ENCODE data around the gene PRKACA. TPM values are rescaled to one million over a fixed set of nuclear protein-coding genes. Genes with fewer than 3 reads are reported as not detected.

Gene PRKACA
- total RNA-seq, 4 donors from 2014 or later, result 37.3 to 81.8 (median 45.6) TPM

DNA sequence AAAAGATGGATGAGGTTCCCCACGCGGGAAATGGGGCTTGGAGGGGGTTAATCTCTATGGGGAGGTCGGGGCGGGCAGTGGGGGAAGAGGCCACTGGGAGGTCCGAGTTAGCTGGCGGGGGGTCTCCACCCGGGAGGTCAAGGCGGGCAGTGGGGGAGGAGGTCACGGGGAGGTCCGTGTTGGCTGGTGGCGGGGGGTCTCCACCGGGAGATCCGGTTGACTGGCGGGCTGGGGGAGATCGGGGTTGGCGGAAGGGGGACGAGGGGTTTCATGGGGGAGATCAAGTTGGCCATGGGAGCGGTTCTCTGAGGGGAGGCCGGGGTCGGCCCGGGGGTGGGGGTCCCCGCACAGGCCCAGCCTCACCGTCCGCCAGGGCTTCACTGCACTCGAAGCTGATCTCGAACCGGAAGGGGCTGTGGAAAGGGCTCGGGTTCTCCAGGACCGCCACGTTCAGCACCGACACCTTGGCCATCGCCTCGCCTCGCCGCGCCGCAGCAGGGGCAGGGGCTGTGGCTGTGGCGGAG lies 18.5 kb upstream of the PRKACA start:
- TF ChIP-seq, protein P1, sequence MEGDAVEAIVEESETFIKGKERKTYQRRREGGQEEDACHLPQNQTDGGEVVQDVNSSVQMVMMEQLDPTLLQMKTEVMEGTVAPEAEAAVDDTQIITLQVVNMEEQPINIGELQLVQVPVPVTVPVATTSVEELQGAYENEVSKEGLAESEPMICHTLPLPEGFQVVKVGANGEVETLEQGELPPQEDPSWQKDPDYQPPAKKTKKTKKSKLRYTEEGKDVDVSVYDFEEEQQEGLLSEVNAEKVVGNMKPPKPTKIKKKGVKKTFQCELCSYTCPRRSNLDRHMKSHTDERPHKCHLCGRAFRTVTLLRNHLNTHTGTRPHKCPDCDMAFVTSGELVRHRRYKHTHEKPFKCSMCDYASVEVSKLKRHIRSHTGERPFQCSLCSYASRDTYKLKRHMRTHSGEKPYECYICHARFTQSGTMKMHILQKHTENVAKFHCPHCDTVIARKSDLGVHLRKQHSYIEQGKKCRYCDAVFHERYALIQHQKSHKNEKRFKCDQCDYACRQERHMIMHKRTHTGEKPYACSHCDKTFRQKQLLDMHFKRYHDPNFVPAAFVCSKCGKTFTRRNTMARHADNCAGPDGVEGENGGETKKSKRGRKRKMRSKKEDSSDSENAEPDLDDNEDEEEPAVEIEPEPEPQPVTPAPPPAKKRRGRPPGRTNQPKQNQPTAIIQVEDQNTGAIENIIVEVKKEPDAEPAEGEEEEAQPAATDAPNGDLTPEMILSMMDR (IDR thresholded peaks at IDR 0.05; ENCODE audit: low read depth), result no peak

DNA sequence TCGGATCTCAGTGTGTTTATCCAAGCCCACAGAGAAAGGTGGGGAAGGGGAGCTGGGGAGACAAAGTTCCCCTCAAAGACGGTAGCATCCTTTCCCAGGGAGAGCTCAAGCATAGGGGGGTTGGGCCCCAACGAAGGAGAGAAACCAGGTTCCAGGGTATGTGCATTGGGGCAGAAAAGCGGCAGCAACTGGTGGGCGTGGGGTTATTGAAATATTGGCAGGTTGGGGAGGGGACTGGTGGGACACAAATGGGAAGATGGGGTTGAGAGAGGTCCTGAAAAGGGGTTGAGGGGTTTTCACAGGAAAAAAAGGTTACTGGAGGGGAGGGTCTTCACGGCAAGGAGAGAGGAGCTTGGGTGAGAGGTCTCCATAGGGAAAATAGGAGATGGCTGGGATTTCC lies 17.8 kb upstream of the PRKACA start:
- TF ChIP-seq, protein P1 (IDR thresholded peaks at IDR 0.05; ENCODE audit: low read depth), result no peak

DNA sequence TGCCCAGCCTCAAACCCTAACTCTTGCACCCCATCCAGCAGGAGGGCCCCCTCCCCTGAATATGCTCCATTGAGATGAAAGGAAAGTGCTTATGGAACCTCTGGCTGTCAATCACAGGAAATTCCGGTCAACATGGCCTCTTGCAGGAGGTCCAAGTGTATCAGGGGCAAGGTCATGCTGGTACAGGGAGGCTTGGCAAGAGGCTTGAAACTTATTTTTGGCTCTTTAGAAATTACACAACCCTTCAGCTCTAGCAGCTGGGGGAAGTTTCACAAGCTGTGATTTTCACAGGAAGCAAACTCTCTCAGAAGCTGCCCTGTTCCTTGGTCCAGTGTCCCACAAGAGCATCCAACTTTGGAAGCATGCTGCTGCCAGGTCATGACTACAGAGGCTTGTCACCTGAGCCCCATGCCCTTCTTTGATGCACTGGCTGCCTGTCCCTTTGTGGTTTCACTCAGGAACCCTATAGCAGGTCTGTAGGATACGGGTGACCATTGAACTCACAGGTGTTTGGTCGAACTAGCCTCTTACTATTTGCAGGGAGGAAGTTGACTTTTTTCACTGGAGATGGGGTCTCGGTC lies 10.5 kb upstream of the PRKACA start:
- TF ChIP-seq, protein P1 (IDR thresholded peaks at IDR 0.05; ENCODE audit: low read depth), result no peak

DNA sequence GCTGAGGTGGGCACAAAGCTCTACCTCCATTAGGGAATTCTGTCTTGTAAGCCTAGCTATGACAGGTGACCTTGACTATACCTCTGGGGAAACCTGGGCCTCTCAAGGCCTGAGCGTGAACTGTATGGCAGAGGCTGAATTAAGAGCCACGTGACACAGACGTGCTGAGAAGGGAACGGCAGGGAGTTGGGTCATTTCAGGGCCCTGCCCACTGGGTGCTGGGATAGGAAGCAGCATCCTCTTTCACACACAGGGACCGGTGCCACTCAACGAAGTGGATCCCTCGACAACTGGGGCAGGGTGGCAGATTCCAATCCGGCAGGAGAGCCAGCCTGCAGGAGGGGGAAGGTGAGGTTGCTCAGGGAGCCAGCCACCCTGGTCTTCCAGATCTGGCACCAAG lies 9.6 kb upstream of the PRKACA start:
- TF ChIP-seq, protein P1 (IDR thresholded peaks at IDR 0.05; ENCODE audit: low read depth), result no peak

DNA sequence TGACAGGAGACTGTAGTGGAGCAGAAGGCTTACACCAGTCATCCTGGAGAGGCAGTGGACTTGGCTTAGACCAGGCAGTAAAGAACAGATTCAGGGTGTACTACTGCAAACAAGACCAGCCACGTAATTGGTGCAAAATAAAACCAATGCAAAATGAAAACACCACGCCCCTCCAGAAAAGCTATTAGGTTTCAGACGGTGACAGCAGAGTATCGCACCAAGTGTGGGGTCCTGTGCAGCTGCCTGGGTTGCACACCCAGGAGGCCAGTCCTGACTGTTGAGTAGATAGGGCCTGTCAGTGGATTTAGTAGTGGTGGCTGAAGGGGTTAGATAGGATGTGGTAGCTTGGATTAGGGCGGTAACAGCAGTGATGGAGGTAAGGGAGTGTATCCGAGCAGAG lies 5.4 kb upstream of the PRKACA start:
- TF ChIP-seq, protein P1 (IDR thresholded peaks at IDR 0.05; ENCODE audit: low read depth), result no peak

DNA sequence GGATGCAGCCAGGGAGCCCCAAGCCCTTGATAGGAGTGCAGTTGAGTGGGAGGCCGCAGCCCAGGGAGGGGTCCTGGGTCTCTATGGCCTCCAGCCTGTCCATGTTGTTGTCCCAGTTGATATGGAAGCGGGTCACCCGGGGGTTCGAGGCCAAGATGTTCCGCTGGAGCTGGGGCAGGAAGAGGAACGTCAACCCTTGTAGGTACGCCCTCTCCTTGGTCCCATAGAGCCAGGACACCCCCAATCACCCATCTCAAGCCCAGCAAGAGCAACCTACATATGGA lies 2.9 kb upstream of the PRKACA start:
- TF ChIP-seq, protein P1 (IDR thresholded peaks at IDR 0.05; ENCODE audit: low read depth), result no peak

DNA sequence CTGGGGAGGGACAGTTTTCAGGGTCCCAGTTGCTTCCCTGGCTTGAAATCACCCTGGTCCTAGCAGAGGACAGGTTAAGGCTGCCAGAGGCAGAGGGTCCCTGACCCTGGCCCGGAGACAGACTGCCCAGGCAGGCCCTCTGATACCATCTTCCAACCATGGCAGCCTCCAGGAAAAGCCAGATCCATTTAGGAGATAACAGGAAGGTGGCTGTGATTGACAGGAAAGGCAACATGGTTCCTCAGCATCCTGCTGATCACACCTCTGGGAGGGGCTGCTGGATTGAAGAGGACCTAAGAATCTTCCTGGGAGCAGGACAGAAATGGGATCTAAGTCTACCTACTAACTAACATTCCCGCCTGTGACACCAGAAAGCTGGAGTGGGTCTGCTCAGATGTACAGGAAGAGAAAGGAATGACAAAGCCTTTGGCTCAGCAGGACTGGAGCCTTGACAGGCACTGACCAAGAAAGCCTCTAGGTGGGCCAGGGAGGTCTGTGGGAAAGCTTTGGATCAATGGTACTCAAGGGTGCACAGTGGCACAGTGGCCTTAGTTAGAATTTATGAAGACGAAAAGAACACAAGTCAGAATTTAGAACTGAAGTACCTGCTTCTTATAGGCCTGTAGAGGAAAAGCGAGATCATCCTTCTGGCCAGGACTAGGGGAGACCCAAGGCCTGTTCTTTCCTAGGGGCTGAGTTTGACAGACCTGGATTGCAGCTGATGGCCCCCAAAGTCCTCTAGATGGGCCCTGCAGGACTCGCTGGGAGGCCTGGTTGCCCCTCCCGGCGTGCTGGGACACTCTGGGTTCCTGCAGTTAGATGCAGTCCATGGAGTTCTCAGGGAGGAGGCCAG lies 2.3 kb upstream of the PRKACA start:
- TF ChIP-seq, protein P1 (IDR thresholded peaks at IDR 0.05; ENCODE audit: low read depth), result no peak

Measured in subcutaneous adipose tissue (tissue), 4 donors.